GM23248 (cell line): ENCODE data around the gene ZNHIT3. TPM values are rescaled to one million over a fixed set of nuclear protein-coding genes. Genes with fewer than 3 reads are reported as not detected.

Experiments
- DNase-seq: peaks from one replicate; pipeline ENCODE4 v3.0.0-alpha.2; 2015
- H2AFZ ChIP-seq: fragments of 200-600 bp; sonication (generic); 2 replicates; pipeline ENCODE4 v1.6.1; 2016; ENCODE audit warnings: antibody characterized with exemption
- H3F3A ChIP-seq: fragments of 200-600 bp; sonication (generic); 2 replicates; pipeline ENCODE4 v1.6.1; 2016; ENCODE audit warnings: mild to moderate bottlenecking, antibody characterized with exemption, mixed run types; ENCODE audit not compliant: insufficient read depth
- H3K27ac ChIP-seq: fragments of 200-600 bp; sonication (generic); 2 replicates; pipeline ENCODE4 v1.5.1; 2016; ENCODE audit warnings: mild to moderate bottlenecking
- H3K27me3 ChIP-seq: fragments of 200-600 bp; sonication (generic); replicated peaks from 2 replicates; pipeline ENCODE4 v1.6.1; 2016; ENCODE audit warnings: mild to moderate bottlenecking; ENCODE audit not compliant: insufficient read depth
- H3K36me3 ChIP-seq: fragments of 200-600 bp; sonication (generic); 2 replicates; pipeline ENCODE4 v1.6.1; 2016; ENCODE audit warnings: low read depth, mild to moderate bottlenecking
- H3K4me1 ChIP-seq: fragments of 200-600 bp; sonication (generic); 2 replicates; pipeline ENCODE4 v1.6.1; 2016; ENCODE audit warnings: mild to moderate bottlenecking; ENCODE audit not compliant: insufficient read depth
- H3K4me2 ChIP-seq: fragments of 200-600 bp; sonication (generic); one replicate; pipeline ENCODE4 v1.6.1; 2016; ENCODE audit warnings: mild to moderate bottlenecking; ENCODE audit not compliant: unreplicated experiment
- H3K4me3 ChIP-seq: fragments of 200-600 bp; sonication (generic); 2 replicates; pipeline ENCODE4 v1.5.1; 2016; ENCODE audit warnings: mild to moderate bottlenecking
- H3K79me2 ChIP-seq: fragments of 200-600 bp; sonication (generic); 2 replicates; pipeline ENCODE4 v1.6.1; 2016; ENCODE audit warnings: mild to moderate bottlenecking; ENCODE audit not compliant: insufficient read depth
- H3K9ac ChIP-seq: fragments of 200-600 bp; sonication (generic); 2 replicates; pipeline ENCODE4 v1.6.1; 2016; ENCODE audit warnings: mild to moderate bottlenecking
- H3K9me2 ChIP-seq: fragments of 200-600 bp; sonication (generic); 2 replicates; pipeline ENCODE4 v1.6.1; 2016; ENCODE audit warnings: mixed run types, mild to moderate bottlenecking, moderate library complexity; ENCODE audit not compliant: insufficient read depth
- H3K9me3 ChIP-seq: fragments of 200-600 bp; sonication (generic); one replicate; pipeline ENCODE4 v1.6.1; 2017; ENCODE audit warnings: low read depth
- H4K20me1 ChIP-seq: fragments of 200-600 bp; sonication (generic); 2 replicates; pipeline ENCODE4 v1.6.0; 2016; ENCODE audit not compliant: insufficient read depth
- EZH2 ChIP-seq: fragments of 200-600 bp; sonication (generic); IDR thresholded peaks from 2 replicates; pipeline ENCODE4 v1.6.1; 2018; ENCODE audit warnings: antibody characterized with exemption, mild to moderate bottlenecking; ENCODE audit not compliant: insufficient read depth, poor library complexity, severe bottlenecking
- EZH2phosphoT487 ChIP-seq: fragments of 200-600 bp; sonication (generic); IDR thresholded peaks from 2 replicates; pipeline ENCODE4 v1.6.1; 2018; ENCODE audit warnings: antibody characterized with exemption, moderate library complexity, mild to moderate bottlenecking, low read depth; ENCODE audit not compliant: insufficient read depth
- WGBS, 2 experiments: methylation state at CpG; one replicate each; pipeline ENCODE4 v1.1.6; 2015 to 2017; ENCODE audit warnings: low lambda C conversion rate in 2 of 2, low coverage in 1 of 2; ENCODE audit errors: missing lambda C conversion rate in 2 of 2; 5-methylcytosine and 5-hydroxymethylcytosine counted together
- in situ Hi-C: fragments of 300-500 bp; cut with MboI; formaldehyde crosslinking; loops from 2 replicates; pipeline ENCODE4 v1.15.0; 2020
- polyA plus RNA-seq: library from polyadenylated mRNA; unstranded; fragments of >200 nt; fragmentation: Nextera tagmentation; extraction: Ambion mirVana; gene quantifications from 2 replicates; pipeline ENCODE4 v1.2.1, GENCODE V29; 2016
- total RNA-seq: library from RNA; depleted of rRNA; stranded (reverse); fragments of >200 nt; shearing (Covaris generic); gene quantifications from 2 replicates; pipeline ENCODE4 v1.2.3, GENCODE V29; 2014

ZNHIT3 gene
- total and polyA plus RNA-seq, 2 experiments from 2014 or later: 28.4 to 52.0 TPM

DNA sequence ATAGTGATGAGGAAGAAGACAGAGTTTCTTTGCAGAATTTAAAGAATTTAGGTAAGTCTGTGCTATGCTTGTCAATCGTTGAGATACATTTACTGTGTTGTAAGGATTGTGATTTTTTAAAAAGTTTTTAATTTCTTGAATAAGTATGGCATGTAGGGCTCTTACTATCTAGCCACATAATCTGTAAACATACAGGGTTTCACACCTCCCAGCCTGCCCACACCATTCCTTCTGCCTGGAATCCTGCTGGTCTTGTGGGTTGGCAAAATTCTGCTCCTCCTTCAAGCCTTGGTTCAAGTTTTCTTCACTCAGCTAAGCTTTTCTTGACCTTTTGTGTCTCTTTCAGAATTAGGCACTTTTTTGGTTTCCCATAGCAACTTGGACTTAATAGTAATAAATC is 7.5 kb downstream of the ZNHIT3 start:
- peak; percentile 39 for DNase-seq
- H2AFZ ChIP-seq: no peak overlapping the region
- no peak overlapping the region for H3K4me3 ChIP-seq
- in situ Hi-C loops: no loop called here
- H3K36me3 ChIP-seq: peaks cover 12% of the 10 kb centered on the region; the same call in 1 of the 2 replicates
- no peak overlapping the region for H3K4me2 ChIP-seq
- H3K27me3 ChIP-seq: no peaks in the 10 kb centered on the region
- no peaks in the 10 kb centered on the region for H4K20me1 ChIP-seq
- TF ChIP-seq EZH2 (no peak), EZH2phosphoT487 (no peak)
- no peaks in the 10 kb centered on the region for H3K9me2 ChIP-seq
- H3K9me3 ChIP-seq: no peaks in the 10 kb centered on the region
- H3K9ac ChIP-seq: no peak overlapping the region
- 48 to 65% methylated on average over 1 of the region's 1 CpG for WGBS, 2 experiments
- H3K79me2 ChIP-seq: peaks cover 39% of the 10 kb centered on the region
- H3F3A ChIP-seq: peaks cover 14% of the 10 kb centered on the region
- peaks cover 8% of the 10 kb centered on the region for H3K4me1 ChIP-seq
- H3K27ac ChIP-seq: 0 out of 2 replicates have a peak overlapping the region, but pooled peaks have one; percentile 6

GRCh38 chr17:36494674-36495073 is 8.2 kb downstream of the ZNHIT3 start:
- Histone ChIP-seq H3K9ac (no peak overlapping the region), H3F3A (peaks cover 14% of the 10 kb centered on the region), H3K36me3 (peaks cover 12% of the 10 kb centered on the region; the same call in 1 of the 2 replicates), H3K4me3 (no peak overlapping the region), H2AFZ (no peak overlapping the region), H3K4me2 (no peak overlapping the region), H3K4me1 (peaks cover 8% of the 10 kb centered on the region), H3K9me3 (no peaks in the 10 kb centered on the region), H3K9me2 (no peaks in the 10 kb centered on the region), H4K20me1 (no peaks in the 10 kb centered on the region), H3K79me2 (peaks cover 32% of the 10 kb centered on the region), H3K27ac (no peak overlapping the region), H3K27me3 (no peaks in the 10 kb centered on the region)
- TF ChIP-seq EZH2phosphoT487: no peak
- no peak for TF ChIP-seq EZH2
- in situ Hi-C loops: no loop called here
- WGBS, 2 experiments: 79 to 85% methylated on average over 5 of the region's 5 CpGs
- no peak for DNase-seq

DNA sequence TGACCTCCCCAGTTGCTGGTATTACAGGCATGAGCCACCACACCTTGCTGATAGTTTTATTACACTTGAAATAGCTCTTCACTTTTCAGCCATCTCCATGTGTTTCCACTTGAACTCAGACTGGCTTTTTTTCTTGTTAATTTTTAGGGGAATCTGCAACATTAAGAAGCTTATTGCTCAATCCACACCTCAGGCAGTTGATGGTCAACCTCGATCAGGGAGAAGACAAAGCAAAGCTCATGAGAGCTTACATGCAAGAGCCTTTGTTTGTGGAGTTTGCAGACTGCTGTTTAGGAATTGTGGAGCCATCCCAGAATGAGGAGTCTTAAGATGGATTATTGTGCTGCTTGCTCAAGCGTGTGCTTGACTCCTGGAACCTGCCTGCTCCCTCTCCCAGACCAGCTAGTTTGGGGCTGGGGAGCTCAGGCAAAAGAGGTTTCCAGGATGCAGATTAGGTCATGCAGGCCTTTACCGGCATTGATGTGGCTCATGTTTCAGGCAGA is 8.6 kb downstream of the ZNHIT3 start:
- H3K4me2 ChIP-seq: no peak overlapping the region
- no peak overlapping the region for H3K4me3 ChIP-seq
- no peak overlapping the region for H2AFZ ChIP-seq
- H4K20me1 ChIP-seq: no peaks in the 10 kb centered on the region
- 72 to 73% methylated on average over 3 of the region's 3 CpGs for WGBS, 2 experiments
- no peak for DNase-seq
- no peak for TF ChIP-seq EZH2phosphoT487
- no peak for TF ChIP-seq EZH2
- no peaks in the 10 kb centered on the region for H3K27me3 ChIP-seq
- H3K4me1 ChIP-seq: peaks cover 8% of the 10 kb centered on the region
- peaks cover 27% of the 10 kb centered on the region for H3K79me2 ChIP-seq
- no peaks in the 10 kb centered on the region for H3K9me2 ChIP-seq
- H3F3A ChIP-seq: peaks cover 14% of the 10 kb centered on the region
- peaks cover 12% of the 10 kb centered on the region; the same call in 1 of the 2 replicates for H3K36me3 ChIP-seq
- H3K9me3 ChIP-seq: no peaks in the 10 kb centered on the region
- H3K27ac ChIP-seq: no peak overlapping the region
- in situ Hi-C loops: no loop called here
- no peak overlapping the region for H3K9ac ChIP-seq

DNA sequence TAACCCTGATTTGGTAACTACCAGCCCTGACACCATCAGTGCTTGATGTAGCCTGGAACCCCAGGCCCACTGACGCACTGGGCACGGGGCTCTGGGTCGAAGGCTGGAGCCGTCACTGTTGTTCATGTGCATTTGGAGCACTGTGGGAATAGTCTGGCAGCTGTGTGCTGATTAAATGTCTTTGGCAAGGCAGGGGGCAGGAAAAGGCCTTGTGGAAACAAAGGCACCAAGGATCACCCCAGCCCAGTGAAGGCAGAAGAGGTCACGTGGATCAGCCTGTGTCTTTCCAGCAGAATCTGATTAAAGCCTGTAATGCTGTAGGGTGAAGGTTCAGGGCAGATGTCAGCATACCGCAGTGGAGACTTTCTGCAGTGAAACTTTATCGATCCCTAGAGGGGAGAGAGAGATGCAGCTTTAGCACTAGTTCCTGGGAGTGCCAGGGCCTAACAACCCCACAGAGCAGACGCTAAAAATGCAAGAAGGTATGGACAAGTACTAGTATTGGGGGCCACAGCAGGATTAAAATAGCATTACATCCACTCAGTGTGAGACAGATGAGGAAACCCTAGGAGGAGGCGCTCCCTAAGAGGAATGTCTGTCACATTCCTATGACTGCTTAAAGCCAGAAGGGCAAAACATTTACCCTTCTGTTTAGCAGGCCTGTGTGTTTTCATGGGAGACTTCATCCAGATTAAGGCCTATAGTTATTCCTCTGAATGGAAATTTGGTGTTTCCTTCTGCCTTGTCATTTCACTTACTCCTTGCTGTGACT is 9.7 kb downstream of the ZNHIT3 start:
- Histone ChIP-seq H3K27me3 (no peaks in the 10 kb centered on the region), H2AFZ (no peak overlapping the region), H3K4me1 (peaks cover 8% of the 10 kb centered on the region), H3K36me3 (peaks cover 12% of the 10 kb centered on the region; the same call in 1 of the 2 replicates), H3K4me3 (no peak overlapping the region), H3K9ac (no peak overlapping the region), H3K4me2 (no peak overlapping the region), H4K20me1 (no peaks in the 10 kb centered on the region), H3K27ac (no peak overlapping the region), H3K9me2 (no peaks in the 10 kb centered on the region), H3K79me2 (peaks cover 17% of the 10 kb centered on the region), H3K9me3 (no peaks in the 10 kb centered on the region), H3F3A (peaks cover 14% of the 10 kb centered on the region)
- 95 to 99% methylated on average over 9 of the region's 9 CpGs for WGBS, 2 experiments
- no peak for DNase-seq
- TF ChIP-seq EZH2 (no peak), EZH2phosphoT487 (no peak)
- in situ Hi-C loops: no loop called here
